GM18498 (cell line): ENCODE data around the gene STK11.
A peak's percentile ranks its signal among the peaks of the same experiment; 100 is the strongest.
"Not testable (repeated sequence)": the region's sequence is repeated elsewhere in the genome, so short reads cannot be mapped to it uniquely, and the experiment has no call there.

ENCODE experiments used
- ATAC-seq: cut with Tn5 transposase; IDR thresholded peaks from one replicate; pipeline ENCODE4 v1.9.1; 2021; ENCODE audit warnings: mild to moderate bottlenecking, moderate library complexity; ENCODE audit not compliant: unreplicated experiment

STK11 gene

DNA sequence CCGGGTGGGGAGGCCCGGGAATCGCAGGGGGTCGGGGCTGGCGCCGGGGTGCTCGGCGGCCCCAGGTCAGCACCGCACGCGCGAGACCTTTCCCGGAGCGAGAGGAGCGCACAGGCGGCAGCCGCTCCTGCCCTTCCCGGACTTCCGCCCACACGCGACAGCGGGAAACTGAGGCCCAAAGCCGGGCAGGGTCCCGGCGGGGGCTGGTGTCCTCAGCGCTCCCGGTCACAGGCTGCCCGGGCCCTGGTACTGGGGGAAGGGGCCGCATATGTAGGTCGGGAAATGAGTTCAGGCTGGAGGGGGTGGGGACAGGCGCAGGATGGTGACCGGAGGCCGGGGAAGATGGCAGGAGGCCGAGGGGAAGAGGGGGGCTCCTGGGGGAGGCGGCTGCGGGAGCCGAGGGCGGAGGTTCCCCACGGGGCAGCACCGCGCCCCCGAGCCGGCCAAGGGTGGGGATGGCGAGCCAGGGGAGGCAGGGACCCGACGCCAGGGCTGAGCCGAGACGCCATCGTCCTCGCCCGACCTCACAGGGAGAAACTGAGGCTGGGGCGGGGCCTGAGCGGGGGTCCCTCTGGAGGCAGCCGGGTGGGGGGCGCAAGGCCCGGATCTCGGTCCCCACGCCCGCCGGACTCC lies 31.6 kb downstream of the STK11 start:
- ATAC-seq = no peak

DNA sequence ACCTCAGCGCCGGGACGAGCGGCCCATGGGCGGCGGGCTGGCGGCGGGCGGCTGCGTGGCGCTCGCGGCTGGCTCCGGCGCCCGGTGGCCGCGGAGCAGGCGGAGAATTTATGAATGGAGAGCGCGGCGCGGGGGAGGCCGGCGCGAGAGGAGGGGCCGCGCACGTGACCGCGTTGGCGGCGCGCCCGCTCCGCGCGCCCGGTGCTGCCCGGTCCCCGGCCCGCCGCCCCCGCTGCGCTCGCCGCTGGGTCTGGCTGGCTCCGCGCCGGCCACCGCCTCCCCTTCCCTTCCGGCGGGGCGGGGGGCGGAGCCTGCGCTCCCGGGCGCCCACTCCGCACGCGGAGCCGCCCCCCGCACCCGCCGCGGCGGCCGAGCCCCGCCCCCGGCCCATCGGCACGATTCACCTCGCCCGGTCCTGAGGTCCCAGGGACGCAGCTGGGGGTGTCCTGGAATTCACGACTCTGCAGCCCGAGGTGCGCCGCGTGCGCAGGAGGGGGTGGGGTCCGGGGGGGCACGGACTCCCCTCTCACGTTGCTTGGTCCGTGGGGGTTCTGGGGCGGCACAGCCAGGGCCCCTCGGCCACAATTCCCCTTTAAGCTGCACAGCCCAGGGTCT lies 32.3 kb downstream of the STK11 start, which contains the start of gene CBARP:
Gene CBARP, minus strand, starts transcription at position 252 of the 615 bp plus-strand sequence. CDS start 1,905 bp downstream, outside the sequence.
- no peak for ATAC-seq

DNA sequence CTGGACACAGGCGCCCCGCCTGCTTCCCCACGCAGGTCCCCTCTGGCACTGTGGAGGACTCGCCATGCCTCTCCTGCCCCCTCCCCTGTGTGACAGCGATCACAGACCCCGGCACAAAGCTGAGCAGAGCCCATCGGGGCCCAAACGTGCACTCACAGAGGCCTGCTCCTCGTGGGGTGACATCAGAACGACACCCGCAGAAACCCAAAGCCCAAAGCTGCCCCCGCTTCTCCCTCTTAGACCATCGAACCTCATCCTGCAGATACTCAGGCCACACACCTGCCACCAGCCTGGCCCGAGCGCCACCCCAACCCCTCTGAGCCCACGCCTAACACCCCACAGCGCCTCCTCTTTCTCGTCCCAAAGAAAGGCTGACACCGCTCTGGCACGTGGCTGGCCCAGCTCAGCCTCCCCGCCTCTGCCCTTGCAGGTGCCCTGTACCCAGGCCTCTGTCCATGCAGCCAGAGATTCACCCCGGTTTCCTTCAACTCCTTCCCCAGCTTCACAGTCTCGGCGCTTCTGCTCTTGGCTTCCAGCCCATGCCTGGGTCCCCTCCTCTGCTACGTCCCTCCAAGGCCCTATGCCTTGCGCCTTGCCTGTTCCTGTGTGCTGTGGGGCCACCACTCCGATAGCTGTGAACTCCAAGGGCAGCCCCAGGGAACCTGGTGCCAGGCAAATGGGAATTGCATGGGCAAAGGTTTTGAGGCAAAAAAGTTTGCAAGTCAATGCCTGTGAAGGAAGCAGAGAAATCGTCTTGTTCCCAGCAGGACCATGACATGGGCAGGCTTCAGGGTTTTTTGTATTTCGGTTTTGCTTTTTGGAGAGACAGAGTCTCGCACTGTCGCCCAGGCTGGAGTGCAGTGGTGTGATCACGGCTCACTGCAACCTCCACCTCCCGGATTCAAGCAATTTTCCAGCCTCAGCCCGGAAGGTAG lies 33.1 kb downstream of the STK11 start:
- no peak for ATAC-seq

DNA sequence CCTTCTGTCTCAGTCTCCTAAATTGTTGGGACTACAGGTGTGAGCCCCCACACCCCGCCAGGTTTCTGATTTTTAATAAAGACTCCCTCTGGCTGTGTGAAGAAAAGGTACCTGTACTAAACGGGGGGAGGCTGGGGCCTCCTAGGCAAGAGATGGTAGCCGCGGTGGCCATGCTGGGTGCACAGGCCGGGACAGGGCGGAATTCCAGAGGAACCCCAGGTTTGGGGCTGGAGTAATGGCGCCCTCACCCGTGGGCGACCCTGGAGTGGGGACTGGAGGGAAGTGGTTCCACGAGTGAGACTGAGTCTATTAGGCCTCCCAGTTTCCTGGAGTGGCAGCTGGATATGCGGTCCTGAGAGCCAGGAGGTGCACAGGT lies 33.8 kb downstream of the STK11 start:
- no peak for ATAC-seq

DNA sequence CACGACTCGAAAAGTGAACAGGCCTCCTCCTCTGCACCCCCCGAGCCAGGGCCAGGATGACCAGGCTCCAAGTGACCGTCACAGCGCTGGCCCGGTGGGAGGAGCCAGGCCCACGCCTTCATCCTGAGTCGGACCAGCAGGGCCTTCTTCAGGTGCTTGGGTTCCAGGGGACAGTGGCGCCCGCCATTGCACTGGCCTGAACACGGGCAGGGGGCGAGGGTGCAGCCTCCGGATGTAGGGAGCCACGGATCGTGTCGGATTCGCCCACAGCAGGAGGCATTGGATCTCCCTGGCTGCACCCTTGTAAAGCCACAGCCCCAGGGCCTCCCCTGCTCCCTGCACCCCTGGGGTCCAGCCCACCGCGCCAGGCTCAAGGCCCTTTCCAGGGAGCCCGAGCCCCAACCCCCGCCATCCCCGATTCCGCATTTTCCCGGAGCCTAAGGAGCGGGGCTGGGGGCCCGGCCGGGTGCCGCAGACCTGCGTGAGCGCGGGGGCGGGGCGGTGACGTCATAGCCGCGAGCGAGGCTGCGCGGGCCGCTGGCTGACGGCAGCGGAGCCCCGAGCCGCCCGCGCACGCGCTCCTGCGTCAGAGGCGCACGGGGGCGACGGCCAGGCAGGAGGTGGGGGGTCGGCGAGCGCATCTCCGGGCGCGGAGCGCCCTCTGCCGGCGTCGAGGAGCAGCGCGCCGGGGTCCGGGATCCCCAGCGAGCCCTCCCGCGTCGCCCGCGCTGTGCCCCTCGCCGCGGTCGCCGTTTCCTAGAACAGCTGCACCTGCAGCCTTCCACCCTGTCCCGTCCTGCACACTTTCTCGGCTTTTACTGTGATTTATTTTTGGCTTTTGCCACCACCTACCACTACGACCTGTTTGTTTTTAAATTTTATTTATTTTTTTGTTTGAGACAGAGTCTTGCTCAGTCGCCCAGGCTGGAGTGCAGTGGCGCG lies 34.5 kb downstream of the STK11 start:
- peak; percentile 43 for ATAC-seq

DNA sequence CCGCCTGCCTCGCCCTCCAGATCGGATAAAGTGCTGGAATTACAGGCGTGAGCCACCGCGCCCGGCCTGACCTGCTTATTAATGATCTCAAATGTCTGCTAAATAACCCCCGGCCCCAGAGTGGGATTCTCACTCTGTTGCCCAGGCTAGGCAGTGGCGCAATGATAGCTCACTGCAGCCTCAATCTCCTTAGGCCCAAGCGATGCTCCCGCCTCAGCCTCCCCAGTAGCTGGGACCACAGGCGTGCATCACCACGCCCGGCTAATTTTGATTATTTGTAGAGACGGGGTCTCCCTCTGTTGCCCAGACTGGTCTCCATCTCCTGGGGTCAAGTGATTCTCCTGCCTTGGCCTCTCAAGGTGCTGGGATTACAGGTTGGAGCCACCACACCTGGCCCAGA lies 35.3 kb downstream of the STK11 start:
- ATAC-seq = no peak

DNA sequence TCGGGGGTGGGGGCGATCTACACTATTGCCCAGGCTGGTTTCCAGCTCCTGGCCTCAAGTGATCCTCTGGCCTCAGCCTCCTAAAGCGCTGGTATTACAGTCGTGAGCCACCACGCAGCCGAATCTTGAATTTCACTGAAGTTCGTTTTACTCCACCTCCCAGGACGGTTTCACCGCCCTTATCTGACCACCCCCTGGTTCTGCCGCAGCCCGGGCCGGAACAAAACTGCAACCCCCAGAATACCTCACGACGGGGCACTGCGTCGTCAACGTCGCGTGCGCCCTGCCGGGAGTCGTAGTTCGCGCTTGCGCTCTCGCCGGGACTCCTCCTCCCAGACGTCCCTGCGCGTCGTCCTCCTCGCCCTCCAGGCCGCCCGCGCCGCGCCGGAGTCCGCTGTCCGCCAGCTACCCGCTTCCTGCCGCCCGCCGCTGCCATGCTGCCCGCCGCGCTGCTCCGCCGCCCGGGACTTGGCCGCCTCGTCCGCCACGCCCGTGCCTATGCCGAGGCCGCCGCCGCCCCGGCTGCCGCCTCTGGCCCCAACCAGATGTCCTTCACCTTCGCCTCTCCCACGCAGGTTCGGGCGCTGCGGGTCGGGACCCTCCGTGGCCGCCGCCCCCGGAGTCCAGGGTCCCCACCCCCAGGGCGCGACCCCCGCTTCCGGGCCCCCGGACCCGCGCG lies 36.0 kb downstream of the STK11 start, which contains the start of gene ATP5F1D:
Gene ATP5F1D, plus strand, starts transcription at position 335 of the 679 bp plus-strand sequence. Its CDS starts 100 bp downstream, at position 435.
- ATAC-seq = peak; percentile 53

DNA sequence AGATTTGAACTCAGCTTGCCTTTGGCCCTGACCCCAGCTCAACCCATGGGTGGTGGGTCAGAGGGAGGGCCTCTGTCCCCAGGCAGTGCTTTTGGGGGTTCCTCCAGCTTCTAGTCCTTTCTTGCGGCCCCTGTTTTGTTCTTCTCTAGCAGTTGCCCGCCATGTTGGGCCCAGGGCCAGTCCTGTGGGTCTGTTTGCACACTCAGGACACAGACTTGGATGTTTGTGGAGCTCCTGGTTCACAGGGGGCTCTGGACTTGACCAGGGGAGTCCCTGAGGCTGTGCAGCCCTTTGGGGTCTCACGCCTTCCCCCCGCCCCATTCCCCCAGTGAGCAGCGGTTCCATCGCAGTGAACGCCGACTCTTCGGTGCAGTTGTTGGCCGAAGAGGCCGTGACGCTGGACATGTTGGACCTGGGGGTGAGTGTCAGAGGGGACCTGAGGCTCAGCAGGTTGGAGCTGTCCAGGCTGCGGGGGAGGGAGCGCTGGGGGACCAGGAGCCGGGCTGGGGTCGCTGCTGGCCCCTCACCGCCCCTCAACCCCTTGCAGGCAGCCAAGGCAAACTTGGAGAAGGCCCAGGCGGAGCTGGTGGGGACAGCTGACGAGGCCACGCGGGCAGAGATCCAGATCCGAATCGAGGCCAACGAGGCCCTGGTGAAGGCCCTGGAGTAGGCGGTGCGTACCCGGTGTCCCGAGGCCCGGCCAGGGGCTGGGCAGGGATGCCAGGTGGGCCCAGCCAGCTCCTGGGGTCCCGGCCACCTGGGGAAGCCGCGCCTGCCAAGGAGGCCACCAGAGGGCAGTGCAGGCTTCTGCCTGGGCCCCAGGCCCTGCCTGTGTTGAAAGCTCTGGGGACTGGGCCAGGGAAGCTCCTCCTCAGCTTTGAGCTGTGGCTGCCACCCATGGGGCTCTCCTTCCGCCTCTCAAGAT lies 38.5 kb downstream of the STK11 start:
- ATAC-seq = no peak

DNA sequence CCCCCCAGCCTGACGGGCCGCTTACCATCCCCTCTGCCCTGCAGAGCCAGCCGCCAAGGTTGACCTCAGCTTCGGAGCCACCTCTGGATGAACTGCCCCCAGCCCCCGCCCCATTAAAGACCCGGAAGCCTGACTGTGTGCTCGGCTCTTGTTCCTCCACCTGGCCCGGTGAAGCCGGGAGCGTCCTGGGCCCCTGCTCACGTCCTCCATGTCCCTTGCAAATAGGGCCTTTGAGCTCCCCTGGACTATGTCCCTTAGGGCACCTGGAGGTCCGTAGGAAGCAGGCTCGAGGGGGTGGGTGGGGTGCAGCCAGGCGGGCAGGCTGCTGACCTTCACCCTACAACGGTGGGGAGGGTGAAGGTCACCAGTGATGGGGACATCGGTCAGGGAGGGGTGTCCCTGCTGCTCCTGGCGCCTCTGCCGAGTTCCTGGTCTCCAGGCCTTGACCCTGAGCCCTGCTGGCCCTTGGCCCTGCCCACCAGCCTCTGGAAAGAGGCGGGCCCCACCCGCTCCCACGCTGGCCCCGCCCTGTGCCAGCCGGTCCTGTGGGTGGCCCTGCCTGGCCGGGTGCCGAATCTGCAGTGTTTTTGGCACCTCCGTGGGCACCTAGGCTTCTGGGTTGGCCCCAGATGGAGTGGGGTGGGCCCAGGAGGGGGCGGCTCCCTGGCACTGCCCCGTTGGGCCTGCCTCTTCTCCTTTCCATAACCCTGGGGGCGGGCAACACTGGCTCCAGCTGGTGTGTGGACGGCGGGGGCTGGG lies 39.3 kb downstream of the STK11 start:
- no peak for ATAC-seq

DNA sequence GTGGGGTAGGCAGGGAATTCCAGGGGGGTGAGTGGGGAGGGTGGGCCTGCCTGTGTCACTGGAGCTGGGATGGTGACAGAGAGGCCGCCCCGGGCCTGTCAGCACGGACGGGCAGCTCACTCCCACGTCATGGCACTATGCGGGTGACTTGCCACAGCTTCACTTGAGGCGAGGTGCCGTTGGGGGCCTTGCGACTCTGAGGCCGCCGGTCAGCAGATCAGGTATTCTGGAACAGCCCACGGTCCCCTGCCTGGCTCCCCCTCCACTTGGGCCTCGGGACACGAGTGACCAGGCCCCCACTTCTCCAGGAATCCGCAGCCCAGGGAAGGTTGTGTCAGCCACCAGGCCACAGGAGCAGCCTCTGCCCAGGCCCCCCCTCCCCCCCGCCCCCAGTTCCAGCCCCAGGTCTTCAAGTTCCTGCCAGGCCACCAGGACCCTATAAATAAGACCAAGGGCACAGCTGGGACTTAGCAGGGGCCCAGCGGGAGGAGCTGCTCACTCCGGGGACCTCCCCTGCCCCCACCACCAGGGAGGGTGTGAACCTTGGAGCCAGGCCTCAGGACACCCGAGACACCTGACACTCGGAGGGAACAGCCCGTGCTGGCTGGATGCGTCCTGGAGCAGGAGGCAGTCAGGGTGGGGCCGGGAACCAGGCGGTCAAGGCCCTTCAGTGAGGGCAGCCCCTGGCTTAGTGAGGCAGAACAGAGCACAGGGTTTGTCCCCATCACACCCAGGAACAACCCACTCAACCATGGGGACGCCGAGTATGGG lies 40.1 kb downstream of the STK11 start:
- no peak for ATAC-seq

DNA sequence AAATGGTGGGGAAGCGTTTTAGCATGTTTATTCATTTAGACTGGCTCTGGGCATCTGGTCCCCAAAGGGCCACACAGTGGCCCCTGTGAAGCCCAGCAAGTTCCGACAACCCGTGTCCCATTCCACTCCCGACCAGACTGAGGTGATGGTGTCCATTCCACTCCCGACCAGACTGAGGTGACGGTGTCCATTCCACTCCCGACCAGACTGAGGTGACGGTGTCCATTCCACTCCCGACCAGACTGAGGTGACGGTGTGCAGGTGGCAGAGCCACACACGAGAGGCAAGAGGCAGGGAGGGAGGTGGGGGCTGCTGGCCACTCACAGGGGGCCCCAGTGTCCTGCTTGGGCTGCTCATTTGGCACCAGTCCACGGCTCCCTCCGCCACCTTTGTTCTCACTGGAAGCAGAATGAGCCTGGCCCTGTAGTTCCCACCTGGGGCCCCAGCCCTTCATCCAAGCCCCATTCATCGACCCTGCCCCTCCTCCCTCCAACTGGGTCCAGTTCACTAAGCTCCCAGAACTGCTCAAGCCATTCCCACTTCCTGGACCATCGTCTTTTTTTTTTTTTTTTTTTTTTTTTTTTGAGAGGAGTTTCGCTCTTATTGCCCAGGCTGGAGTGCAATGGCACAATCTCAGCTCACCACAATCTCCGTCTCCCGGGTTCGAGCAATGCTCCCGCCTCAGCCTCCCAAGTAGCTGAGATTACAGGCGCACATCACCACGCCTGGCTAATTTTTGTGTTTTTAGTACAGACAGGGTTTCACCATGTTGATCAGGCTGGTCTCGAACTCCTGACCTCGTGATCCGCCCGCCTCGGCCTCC lies 40.9 kb downstream of the STK11 start:
- ATAC-seq = not testable (repeated sequence)

DNA sequence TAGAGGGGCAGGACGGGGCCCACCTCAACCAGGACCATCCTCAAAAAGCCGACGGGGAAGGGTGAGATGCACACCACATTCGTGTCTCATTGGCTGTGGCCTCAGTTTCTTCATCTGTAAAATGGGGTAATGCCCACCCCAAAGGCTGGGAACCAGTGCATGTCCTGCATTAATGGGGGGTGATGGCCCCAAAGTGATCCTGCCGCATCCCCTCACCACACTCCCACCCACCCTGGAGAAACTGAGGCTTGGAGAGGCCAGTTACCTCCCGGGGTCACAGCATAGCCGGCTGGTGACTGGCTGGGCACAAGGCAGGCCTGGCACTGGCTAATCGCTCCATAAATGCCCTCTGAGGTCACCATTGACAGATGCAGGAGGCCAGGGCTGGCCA lies 42.2 kb downstream of the STK11 start:
- no peak for ATAC-seq

DNA sequence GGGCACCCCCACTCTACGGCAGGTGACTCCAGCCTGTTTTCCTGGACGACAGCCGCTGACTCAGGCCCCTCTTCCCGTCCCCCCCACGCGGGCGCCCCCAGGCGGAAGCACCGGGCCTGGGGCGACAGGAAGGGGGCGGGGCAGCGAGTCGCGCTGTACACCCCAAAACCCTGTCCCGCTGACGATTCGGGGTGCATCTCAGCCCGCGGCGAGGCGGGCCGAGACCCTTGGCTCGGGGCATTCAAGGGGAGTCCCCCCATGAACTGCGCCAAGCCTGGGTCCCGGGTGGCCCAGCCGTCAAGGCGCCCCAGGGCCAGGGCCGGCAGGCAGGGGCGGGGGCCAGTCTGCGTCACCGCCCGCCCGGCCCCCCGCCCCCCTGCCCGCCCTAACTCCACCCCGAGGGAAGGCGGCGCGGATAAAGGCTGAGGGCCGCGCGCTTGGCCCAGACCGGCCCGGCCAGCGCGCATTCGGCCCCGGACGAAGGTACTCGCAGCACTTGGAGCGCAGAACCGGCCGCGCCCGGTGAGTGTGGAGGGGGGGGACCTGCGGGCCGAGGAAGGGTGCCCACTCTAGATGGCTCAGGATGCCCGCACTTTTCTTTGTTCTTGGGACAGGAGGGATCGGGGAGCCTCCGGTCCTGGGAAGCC lies 42.7 kb downstream of the STK11 start, which contains the start of gene MIDN:
Gene MIDN, plus strand, starts transcription at position 445 of the 647 bp plus-strand sequence. CDS start 1,714 bp downstream, outside the sequence.
- peak; percentile 14 for ATAC-seq

DNA sequence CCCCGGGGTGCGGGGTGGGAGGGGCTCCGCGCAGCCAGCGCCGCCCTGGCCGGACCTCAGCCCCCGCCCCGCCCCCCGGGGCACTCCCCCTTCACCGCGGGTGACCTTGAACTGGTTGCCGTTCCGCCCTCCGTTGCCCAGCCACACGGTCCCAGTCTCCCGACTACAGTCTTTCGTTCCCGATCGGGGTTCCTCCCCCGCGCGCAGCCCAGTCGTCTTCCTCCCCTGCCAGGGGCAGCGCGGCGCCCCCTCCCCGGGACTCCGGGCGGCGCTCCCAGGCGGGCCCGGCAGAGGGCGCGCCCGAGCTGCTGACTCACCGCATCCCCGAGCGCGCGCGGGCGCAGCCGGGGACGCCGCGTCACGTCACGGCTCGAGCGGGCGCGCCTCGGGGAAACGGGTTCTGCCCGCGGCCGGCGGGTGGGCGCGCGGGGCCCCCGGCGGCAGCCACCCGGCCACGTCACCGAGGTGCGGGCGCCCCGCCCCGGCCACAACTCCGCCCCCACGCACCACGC lies 43.3 kb downstream of the STK11 start:
- peak; percentile 31 for ATAC-seq

DNA sequence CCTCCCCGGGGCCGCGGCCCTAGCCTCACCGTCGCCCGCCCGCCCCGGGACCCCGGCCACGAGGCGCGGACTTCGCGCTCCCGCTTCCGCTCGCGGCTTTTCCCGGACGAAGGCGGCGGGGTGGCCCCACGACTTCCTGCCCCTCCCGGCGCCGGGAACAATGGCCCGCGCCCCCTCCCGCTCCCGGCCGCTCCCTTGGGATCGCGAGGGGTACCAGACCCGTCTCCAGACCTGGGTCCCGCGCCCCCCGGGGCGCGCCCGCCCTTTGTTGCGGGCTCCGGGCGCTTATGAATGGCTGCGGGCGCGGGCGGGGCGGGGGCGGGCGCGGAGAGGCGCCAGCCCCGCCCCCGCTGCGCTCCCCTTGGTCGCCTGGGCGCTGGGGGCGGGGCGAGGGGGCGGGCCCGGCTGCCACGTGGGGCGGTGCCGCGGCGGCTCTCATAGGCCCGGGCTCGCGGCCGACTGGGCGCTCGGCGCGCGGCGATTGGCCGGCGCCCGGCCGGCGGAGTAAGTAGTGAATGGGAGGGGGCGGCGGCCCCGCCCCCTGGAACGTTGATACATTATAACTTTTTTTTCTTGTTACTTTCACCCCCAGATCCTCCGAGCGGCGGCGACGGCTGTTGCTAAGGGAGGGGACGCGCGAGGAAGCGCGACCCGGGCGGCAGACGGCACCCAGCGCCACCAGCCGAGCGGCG lies 43.9 kb downstream of the STK11 start:
- ATAC-seq = peak; percentile 47
